GM21825 (cell line): Measurements from ENCODE around the gene EFNA3.

Experiments used
- ATAC-seq: cut with Tn5 transposase; IDR thresholded peaks from one replicate; pipeline ENCODE4 v1.9.1; 2021; ENCODE audit warnings: mild to moderate bottlenecking, moderate library complexity; ENCODE audit not compliant: unreplicated experiment

The EFNA3 gene

GRCh38 chr1:155083052-155083541, 4.5 kb downstream of the EFNA3 start:
- no peak for ATAC-seq

- ATAC-seq = no peak
Measured at GRCh38 chr1:155083865-155084721, 5.5 kb downstream of the EFNA3 start.

DNA sequence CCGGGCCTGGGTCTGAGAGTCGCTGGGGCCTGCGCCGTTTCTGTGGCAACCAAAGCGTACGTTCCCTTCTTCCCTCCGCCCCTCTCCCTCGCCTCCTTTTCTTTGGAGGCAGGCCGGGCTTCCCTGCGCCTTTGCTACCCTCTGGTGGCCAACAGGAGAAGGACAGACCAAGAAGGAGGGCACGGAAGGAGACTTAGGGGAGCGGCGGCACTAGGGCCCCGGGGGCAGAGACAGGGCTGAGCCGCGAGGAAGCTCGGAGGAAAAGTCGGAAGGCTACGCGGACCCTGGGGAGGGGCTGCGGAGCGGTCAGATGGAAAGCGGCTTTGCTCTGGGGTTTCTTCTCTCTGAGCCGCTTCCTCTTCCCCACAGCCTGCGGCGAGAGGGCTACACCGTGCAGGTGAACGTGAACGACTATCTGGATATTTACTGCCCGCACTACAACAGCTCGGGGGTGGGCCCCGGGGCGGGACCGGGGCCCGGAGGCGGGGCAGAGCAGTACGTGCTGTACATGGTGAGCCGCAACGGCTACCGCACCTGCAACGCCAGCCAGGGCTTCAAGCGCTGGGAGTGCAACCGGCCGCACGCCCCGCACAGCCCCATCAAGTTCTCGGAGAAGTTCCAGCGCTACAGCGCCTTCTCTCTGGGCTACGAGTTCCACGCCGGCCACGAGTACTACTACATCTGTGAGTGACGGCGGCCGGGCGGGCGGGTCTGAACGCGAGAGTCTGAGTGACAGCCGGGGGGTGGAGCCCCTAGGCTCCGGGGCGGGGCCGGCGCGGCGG, 6.3 kb downstream of the EFNA3 start:
- peak; percentile 67 for ATAC-seq

GRCh38 chr1:155085504-155086127, 7.0 kb downstream of the EFNA3 start:
- ATAC-seq = no peak

DNA sequence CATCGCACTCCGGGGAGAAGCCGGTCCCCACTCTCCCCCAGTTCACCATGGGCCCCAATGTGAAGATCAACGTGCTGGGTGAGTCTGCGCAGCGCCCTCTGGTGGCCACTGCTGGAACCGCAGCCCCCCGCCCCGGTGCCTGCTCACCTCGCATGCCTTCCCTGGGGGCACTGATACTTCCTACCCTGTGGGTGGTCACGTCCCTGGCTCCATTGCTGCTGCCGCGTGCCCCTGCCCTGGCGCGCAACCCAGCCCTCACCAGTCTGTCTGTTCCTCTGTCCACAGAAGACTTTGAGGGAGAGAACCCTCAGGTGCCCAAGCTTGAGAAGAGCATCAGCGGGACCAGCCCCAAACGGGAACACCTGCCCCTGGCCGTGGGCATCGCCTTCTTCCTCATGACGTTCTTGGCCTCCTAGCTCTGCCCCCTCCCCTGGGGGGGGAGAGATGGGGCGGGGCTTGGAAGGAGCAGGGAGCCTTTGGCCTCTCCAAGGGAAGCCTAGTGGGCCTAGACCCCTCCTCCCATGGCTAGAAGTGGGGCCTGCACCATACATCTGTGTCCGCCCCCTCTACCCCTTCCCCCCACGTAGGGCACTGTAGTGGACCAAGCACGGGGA, 7.6 kb downstream of the EFNA3 start:
- ATAC-seq = no peak

- no peak for ATAC-seq
Measured at GRCh38 chr1:155086856-155087535, 8.4 kb downstream of the EFNA3 start.

DNA sequence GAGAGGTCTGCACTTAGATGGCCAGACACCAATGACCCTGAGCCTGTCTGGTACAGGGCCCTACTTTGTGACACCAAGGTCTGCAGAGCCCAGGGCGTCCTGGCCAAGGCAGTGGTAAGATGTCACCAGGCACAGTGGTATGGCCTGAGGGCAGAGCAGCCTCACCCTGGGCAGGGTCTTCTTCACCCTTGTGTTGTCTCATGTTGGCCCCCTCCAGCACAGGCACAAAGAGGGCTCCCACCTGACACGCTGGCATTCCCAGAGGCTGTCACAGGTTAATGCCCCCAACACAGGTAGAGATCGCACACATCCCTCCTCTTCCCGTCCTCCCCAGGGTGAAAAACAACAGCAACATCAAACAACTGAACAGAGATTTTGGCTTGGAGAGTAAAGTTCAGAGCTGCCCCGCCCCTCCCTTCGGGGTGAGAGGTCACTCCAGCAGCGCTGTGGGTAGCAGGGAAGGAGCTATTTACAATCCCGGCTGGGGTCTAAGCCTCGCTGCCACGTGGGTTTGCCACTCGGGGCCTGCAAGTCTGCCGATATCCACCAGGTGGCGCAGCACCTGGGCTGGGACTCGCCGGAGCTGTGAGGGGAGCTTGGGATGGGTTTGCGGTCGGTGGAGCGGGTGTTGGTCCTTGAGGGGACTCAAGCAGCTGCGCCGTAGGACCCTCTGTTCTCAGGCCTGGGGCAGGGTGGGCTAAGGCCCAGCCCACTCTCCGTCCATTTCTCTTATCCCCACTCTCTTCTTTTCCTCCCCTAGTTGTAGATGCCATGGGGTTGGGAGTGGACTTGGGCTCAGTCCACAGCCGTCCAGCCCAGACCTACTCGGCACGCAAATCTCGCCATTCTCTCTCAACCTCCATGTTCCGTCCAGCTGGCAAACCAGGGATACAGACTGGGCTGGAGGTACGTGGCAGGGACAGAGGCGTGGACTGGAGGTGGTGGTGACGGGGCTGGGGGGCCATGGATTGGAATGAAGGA, 12.7 kb downstream of the EFNA3 start:
- no peak for ATAC-seq

DNA sequence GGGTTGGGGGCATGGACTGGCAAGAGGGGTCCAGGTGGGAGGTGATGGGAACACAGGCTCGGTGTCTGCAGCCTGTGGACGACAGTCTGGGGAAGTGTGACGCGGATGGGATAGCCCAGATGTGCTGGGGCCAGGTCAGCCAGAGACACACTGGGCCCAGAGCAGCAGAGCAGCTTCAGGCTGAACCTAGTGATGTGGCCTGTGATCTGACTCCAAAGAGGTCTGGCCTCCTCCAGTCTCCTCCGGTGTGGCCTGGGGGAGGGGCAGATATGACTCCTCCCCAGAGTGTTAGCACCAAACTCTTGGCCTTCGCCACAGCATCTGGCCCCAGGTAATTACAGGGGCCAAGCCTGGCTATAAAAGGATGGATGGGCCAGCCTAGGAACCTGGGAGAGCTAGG, 13.5 kb downstream of the EFNA3 start:
- no peak for ATAC-seq

GRCh38 chr1:155092641-155093040, 14.0 kb downstream of the EFNA3 start:
- ATAC-seq = no peak

DNA sequence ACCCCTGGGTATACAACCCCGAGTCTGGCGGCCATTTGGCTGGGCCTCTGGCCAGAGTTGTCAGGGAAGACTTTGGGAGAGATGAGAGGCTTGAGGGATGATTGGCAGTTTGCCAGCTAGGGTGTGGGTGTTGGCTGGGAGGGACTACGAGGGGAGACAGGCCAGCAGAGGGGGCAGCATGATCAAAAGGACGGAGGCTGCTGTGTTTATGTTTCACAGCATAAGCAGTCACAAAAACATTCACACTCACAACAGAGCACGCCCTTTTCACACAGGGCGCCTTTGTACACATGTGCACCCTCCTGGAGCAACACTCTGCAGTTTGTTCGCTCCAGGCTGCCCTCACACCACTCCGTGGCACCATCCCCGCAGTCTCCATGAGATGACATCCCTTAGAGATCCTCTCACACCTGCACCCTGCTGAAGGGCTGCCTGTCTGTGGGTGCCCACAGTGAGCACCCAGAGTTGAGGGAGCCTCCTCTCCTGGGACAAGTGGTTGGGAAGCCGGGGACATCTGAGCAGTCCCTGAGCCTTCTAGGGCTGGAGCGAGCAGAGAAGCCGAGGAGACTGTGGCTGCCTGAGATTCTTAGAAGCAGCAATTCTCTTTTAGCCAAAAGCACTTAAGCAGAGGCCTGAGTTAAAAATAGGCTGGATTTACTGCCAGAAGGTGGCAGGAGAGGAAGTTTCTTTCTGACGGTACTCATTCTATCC, 15.4 kb downstream of the EFNA3 start:
- ATAC-seq = no peak

- ATAC-seq = no peak
Measured at GRCh38 chr1:155094622-155094948, 15.9 kb downstream of the EFNA3 start.

DNA sequence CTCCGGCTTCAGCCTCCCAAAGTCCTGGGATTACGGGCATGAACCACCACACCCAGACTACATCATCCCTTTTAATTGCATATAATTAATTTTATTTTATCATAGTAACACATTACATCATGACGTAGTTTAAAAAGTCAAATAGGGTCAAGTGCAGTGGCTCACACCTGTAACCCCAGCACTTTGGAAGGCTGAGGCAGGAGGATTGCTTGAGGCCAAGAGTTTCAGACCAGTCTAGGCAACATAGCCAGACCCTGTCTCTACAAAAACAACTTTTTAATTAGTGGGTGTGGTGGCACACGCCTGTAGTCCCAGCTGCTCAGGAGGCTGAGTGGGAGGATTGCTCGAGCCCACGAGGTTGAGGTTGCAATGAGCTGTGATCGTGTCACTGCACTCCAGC, 20.7 kb downstream of the EFNA3 start:
- ATAC-seq = no peak

- no peak for ATAC-seq
Measured at GRCh38 chr1:155103325-155103724, 24.7 kb downstream of the EFNA3 start.

DNA sequence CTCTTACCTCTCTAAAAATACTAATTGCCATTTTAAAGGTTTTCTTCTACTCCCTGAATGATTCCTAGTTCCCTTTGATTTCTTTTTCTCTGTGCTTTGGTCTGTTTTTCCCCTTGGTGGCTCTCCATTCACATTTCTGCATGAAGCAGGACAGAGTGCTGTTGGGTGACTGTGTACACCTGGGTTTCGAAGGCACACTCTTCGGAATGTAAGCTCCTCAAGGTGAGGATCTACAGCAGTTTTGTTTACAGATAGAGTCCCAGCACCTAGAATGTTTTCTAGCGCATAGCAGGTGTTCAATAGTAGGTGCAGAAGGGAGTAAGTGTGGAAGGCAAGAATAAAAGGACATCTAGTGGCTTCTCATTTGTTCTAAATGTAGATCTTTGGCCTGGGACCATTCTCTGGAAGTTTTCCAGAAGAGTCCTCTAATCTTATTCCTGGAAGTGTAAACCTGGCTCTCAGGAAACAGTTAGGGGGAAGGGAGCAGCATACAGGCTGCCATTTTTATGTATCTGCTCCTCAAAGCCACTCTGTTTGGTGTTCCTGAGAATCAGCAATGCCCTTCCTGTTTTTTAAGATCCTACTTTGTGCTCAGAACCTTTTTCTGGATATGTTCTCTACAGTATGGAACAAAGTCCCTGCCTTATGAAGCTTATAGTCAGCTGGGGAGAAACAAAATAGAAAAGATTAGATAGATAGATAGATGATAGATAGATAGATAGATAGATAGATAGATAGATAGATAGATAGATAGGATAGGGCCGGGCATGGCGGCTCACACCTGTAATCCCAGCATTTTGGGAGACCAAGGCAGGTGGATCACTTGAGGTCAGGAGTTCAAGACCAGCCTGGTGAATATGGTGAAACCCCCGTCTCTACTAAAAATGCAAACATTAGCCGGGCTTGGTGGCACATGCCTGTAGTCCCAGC, 26.2 kb downstream of the EFNA3 start:
- no peak for ATAC-seq

- no peak for ATAC-seq
Measured at GRCh38 chr1:155105604-155106011, 27.0 kb downstream of the EFNA3 start.

DNA sequence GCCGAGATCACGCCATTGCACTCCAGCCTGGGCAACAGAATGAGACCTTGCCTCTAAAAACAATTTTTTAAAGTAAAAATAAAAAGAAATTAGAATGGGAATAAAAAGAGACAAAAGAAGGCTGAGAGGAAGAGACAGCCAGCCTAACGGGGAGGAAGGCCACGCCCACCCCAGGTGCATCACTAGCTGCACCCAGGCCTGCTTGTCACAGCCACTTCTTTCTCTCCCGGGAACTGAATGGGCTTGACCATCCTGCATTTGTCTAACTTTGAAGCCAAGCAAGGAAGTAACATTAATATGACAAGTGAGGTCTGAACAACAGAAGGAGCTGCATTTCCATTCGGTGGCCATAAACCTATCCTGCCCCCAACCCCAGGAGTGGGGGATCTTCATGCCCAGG, 28.2 kb downstream of the EFNA3 start:
- ATAC-seq = no peak

GRCh38 chr1:155107309-155108264, 28.9 kb downstream of the EFNA3 start:
- ATAC-seq = no peak
